Endodermal cell (in vitro differentiated cells): ENCODE data around the gene PKD1. TPM values are rescaled to one million over a fixed set of nuclear protein-coding genes. Genes with fewer than 3 reads are reported as not detected.

Source experiments
- DNase-seq: peaks from one replicate; pipeline ENCODE4 v3.0.0-alpha.2; 2017
- H3K27ac ChIP-seq: 2 replicates; pipeline ENCODE4 v1.5.1; 2013; ENCODE audit warnings: mild to moderate bottlenecking, low read depth, low read length, moderate library complexity
- H3K27me3 ChIP-seq: 2 replicates; pipeline ENCODE4 v1.6.1; 2013; ENCODE audit warnings: mild to moderate bottlenecking, low read length, moderate library complexity; ENCODE audit not compliant: insufficient read depth, control insufficient read depth, poor library complexity, severe bottlenecking
- H3K36me3 ChIP-seq: 2 replicates; pipeline ENCODE4 v1.7.0; 2013; ENCODE audit warnings: mild to moderate bottlenecking, low read length, moderate library complexity; ENCODE audit not compliant: control insufficient read depth, insufficient read depth
- H3K4me1 ChIP-seq: one replicate; pipeline ENCODE4 v1.7.0; 2013; ENCODE audit warnings: low read length; ENCODE audit not compliant: control insufficient read depth, insufficient read depth
- H3K4me3 ChIP-seq: 2 replicates; pipeline ENCODE4 v1.5.1; 2013; ENCODE audit warnings: mild to moderate bottlenecking, low read length, moderate library complexity
- H3K9ac ChIP-seq: 2 replicates; pipeline ENCODE4 v1.6.1; 2013; ENCODE audit warnings: mild to moderate bottlenecking, low read length, moderate library complexity; ENCODE audit not compliant: poor library complexity, severe bottlenecking; ENCODE audit errors: extremely low read depth
- H3K9me3 ChIP-seq: 2 replicates; pipeline ENCODE4 v1.6.1; 2013; ENCODE audit warnings: mild to moderate bottlenecking, low read length, moderate library complexity; ENCODE audit not compliant: control insufficient read depth
- H3K27ac Mint-ChIP-seq: 2 replicates; pipeline ENCODE4 v1.8.0; 2020; ENCODE audit warnings: mixed read lengths
- H3K27me3 Mint-ChIP-seq: 2 replicates; pipeline ENCODE4 v1.8.0; 2021; ENCODE audit warnings: mild to moderate bottlenecking, mixed read lengths; ENCODE audit not compliant: insufficient read depth
- H3K36me3 Mint-ChIP-seq: 2 replicates; pipeline ENCODE4 v1.8.0; 2020; ENCODE audit warnings: low read depth, mixed read lengths
- H3K4me1 Mint-ChIP-seq: 2 replicates; pipeline ENCODE4 v1.8.0; 2020; ENCODE audit warnings: mixed read lengths
- H3K4me3 Mint-ChIP-seq: 2 replicates; pipeline ENCODE4 v1.8.0; 2020; ENCODE audit warnings: mild to moderate bottlenecking, moderate library complexity, mixed read lengths
- H3K9me3 Mint-ChIP-seq: 2 replicates; pipeline ENCODE4 v1.8.0; 2020; ENCODE audit warnings: mild to moderate bottlenecking, mixed read lengths
- WGBS, 2 experiments: methylation state at CpG; one replicate each; pipeline versions ENCODE4 v1.1.5 to v1.1.7; 2013; ENCODE audit warnings: missing lambda C conversion rate in 2 of 2, mixed read lengths in 1 of 2; ENCODE audit not compliant: insufficient coverage in 1 of 2, insufficient read length in 1 of 2; 5-methylcytosine and 5-hydroxymethylcytosine counted together
- total RNA-seq, 2 donors: library from RNA; stranded (reverse); fragmentation: NEBNext Ultra II Directional in 1 of 2; extraction: Animal tissue kit (Norgen Biotek cat#: 25700) in 1 of 2; gene quantifications; 2 replicates in 1 of 2; 3 replicates in 1 of 2; pipeline ENCODE4 v1.2.1, GENCODE V29; 2021
- TF ChIP-seq, protein P1 (sequence below): fragments of 200-600 bp; sonication (generic); conservative IDR thresholded peaks from 2 replicates; pipeline ENCODE4 v1.5.0; 2021; ENCODE audit warnings: antibody characterized with exemption, mild to moderate bottlenecking

PKD1 gene
- total RNA-seq, 2 donors from 2014 or later: 104 to 110 TPM

DNA sequence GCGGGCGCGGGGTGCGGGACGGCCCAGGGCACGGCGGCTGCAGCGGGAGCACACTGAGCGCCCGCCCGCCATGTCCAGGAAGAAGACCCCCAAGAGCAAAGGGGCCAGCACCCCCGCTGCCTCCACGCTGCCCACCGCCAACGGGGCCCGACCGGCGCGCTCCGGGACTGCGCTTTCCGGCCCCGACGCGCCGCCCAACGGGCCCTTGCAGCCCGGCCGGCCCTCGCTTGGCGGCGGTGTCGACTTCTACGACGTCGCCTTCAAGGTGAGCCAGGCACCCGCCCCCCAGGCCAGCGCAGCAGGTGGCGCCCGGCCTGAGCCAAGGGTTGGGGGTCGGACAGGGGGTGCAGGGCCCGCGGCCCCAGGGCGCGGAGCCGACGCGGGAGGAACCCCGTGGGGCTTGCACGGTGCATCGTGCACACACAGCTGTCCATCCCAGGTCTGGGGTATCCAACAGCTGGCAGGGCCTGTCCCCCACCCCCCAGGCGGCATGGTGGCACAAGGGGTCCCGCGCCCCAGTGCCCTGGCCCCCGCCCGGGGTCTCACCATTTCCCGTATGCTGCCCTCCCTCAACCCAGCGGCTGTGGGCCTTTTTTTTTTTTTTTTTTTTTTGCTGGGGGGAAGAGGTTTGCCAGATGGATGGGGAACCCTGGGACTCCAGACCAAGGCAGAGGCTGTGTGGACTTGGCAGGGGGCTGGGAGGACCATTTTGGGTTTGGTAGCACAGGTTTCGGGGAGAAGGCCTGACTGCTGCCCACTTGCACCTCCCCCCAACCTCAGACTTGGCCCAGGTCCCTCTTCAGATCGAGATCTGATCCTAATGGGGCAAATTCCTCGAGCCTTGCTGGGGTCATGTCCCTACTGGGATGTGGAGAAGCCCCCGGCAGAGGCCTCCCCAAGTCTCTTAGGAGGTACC, 13.3 kb upstream of the PKD1 start:
- Histone ChIP-seq H3K4me1 (peaks cover 23% of the 10 kb centered on the region), H3K9ac (peak overlapping the region; percentile 30), H3K4me3 (peak overlapping the region; percentile 73), H3K27ac (no peak overlapping the region), H3K27me3 (no peaks in the 10 kb centered on the region), H3K36me3 (peaks cover 26% of the 10 kb centered on the region), H3K9me3 (no peaks in the 10 kb centered on the region)
- H3K9me3 Mint-ChIP-seq: no peaks in the 10 kb centered on the region
- peak overlapping the region; percentile 54 for H3K4me3 Mint-ChIP-seq
- 1 to 3% methylated on average over 23 to 60 of the region's 62 CpGs for WGBS, 2 experiments
- peak; percentile 76 for DNase-seq
- H3K36me3 Mint-ChIP-seq: peaks cover 19% of the 10 kb centered on the region
- H3K27ac Mint-ChIP-seq: no peak overlapping the region
- TF ChIP-seq, protein P1, sequence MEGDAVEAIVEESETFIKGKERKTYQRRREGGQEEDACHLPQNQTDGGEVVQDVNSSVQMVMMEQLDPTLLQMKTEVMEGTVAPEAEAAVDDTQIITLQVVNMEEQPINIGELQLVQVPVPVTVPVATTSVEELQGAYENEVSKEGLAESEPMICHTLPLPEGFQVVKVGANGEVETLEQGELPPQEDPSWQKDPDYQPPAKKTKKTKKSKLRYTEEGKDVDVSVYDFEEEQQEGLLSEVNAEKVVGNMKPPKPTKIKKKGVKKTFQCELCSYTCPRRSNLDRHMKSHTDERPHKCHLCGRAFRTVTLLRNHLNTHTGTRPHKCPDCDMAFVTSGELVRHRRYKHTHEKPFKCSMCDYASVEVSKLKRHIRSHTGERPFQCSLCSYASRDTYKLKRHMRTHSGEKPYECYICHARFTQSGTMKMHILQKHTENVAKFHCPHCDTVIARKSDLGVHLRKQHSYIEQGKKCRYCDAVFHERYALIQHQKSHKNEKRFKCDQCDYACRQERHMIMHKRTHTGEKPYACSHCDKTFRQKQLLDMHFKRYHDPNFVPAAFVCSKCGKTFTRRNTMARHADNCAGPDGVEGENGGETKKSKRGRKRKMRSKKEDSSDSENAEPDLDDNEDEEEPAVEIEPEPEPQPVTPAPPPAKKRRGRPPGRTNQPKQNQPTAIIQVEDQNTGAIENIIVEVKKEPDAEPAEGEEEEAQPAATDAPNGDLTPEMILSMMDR: peak; percentile 28
- H3K27me3 Mint-ChIP-seq: peaks cover 12% of the 10 kb centered on the region
- H3K4me1 Mint-ChIP-seq: peaks cover 24% of the 10 kb centered on the region

DNA sequence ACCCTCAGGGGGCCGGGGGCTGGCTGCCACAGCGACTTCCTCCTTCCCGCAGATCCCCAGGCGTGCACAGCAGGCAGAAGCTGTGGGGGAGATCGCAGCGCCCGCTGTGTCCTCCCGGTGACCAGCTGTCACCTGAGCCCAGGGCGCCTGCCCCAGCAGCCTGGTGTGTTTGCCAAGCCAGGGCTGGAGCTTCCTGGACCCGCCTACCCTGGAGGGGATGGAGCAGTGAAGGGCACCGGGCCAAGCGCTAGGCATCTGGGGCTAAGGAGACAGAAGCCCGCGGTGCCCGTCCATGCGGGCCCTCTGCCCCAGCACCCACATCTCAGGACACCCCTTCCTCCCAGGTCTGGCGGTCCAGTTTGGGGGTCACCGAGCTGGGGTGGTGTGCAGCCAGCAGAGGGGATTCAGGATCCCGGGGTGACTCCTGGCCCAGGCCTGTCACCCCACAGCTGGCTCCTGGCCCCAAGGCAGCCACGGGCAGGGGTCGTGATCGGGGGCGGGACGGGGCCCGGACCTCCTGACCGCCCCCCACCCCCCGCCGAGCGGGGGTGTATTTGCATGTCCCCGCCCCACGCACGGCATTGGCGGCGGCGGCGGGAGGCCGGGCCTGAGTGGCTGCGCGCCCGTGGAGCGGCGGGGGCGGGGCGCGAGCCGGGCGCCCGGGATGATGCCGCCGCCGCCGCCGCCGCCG, 12.4 kb upstream of the PKD1 start, which contains the start of gene RAB26:
TSS of gene RAB26 (plus strand) at position 645 of the 691 bp plus-strand sequence. CDS start 159 bp downstream, outside the sequence.
- WGBS, 2 experiments: 10 to 26% methylated on average over 15 to 55 of the region's 55 CpGs
- Mint-ChIP-seq H3K27me3 (peaks cover 16% of the 10 kb centered on the region), H3K4me1 (peaks cover 24% of the 10 kb centered on the region), H3K27ac (no peak within 1 kb of the TSS), H3K4me3 (peak within 1 kb of the TSS; percentile 54), H3K9me3 (no peaks in the 10 kb centered on the region), H3K36me3 (peaks cover 11% of the 10 kb centered on the region)
- Histone ChIP-seq H3K4me1 (peaks cover 23% of the 10 kb centered on the region), H3K27ac (peak within 1 kb of the TSS; percentile 36), H3K4me3 (peak within 1 kb of the TSS; percentile 73), H3K36me3 (peaks cover 18% of the 10 kb centered on the region), H3K9ac (peak within 1 kb of the TSS; percentile 30), H3K27me3 (no peaks in the 10 kb centered on the region), H3K9me3 (no peaks in the 10 kb centered on the region)
- peak; percentile 93 for DNase-seq
- TF ChIP-seq, protein P1: no peak

DNA sequence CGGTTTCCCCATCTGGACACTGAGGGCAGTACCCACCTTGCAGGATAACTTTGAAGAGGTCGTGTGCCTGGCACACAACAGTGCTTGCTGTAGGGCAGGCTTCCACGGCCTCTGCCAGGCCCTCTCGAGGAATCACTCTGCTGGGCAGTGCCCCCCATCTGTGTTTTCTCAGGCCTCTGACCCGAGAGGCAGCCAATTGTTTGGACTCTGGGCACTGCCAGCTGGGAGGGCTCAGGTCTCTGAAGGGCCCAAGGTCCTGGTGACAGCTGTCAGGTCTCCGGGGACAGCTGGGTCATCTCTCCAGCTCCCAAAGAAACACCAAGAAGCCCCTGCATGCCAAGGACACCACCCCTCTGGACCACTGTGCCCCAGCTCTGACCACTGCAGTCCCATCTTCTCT, 11.7 kb upstream of the PKD1 start:
- TF ChIP-seq, protein P1: no peak
- Histone ChIP-seq H3K9ac (no peak overlapping the region), H3K4me3 (no peak overlapping the region), H3K27me3 (no peaks in the 10 kb centered on the region), H3K27ac (peak overlapping the region; percentile 36), H3K36me3 (peaks cover 10% of the 10 kb centered on the region), H3K9me3 (no peaks in the 10 kb centered on the region), H3K4me1 (peaks cover 23% of the 10 kb centered on the region)
- Mint-ChIP-seq H3K36me3 (peaks cover 8% of the 10 kb centered on the region), H3K4me3 (no peak overlapping the region), H3K27ac (no peak overlapping the region), H3K9me3 (no peaks in the 10 kb centered on the region), H3K27me3 (peaks cover 16% of the 10 kb centered on the region), H3K4me1 (peaks cover 24% of the 10 kb centered on the region)
- WGBS, 2 experiments: 87 to 93% methylated on average over 6 of the region's 6 CpGs
- DNase-seq: no peak
